Measurements from ENCODE around the gene MRPL24. TPM values are rescaled to one million over a fixed set of nuclear protein-coding genes. Genes with fewer than 3 reads are reported as not detected.

Gene MRPL24
- total and polyA plus RNA-seq, 2 of the 13 experiments (the other 11 are each of a cell fraction or from before 2014, with no cell fraction given) = 38.1 to 42.9 TPM

DNA sequence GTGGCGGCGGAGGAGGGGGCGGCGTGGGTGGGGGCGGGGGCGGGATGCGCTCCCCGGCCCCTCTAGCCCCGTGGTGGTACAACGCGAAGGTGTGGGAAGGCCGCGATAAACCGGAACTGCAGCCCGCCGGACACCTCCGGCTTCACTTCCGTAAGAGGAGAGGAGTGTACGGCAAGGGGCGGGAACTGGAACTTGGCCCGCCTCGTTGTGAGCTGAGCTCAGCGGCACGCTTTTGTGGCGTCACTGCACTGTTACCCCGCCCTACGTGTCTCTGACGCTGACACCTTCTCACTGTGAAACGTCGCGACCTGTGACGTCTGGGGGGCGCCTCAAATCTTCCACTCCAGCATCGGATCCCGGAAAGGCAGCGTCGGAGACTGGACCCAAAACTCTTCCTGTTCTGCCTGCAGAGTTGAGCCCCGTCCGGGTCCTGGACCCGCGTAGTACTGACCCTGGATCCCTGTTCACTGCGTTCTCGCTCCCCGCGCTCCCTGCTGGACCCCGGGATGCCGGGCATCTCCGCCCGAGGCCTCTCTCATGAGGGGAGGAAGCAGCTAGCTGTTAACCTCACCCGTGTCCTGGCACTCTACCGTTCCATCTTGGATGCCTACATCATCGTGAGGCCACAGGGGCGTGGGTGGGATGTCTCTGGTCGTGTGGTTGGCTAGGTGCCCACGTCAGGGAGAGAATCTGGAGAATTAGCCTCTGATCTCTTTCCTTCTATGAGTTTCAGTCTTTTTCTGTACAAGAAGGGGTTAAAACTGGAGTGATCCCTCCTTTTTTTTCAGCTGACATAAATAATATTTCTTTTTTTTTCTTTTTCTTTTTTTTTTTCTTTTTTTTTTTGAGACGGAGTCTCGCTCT, 12.1 kb downstream of the MRPL24 start, which contains the start of gene ISG20L2 (continued):
- no peak for TF ChIP-seq ZNF180 (CRISPR knock-in tag; IDR thresholded peaks at IDR 0.05; ENCODE audit: borderline replicate concordance, low read depth)
- no peak for TF ChIP-seq NBN (conservative IDR thresholded peaks at IDR 0.05)
- TF ChIP-seq ZNF670 (CRISPR knock-in tag; IDR thresholded peaks at IDR 0.05; ENCODE audit: borderline replicate concordance) = no peak
- no peak for TF ChIP-seq ZMYM3 (CRISPR knock-in tag; IDR thresholded peaks at IDR 0.05)
- TF ChIP-seq ZNF460 (CRISPR knock-in tag; IDR thresholded peaks at IDR 0.05; ENCODE audit: borderline replicate concordance) = no peak
- TF ChIP-seq, protein P1, sequence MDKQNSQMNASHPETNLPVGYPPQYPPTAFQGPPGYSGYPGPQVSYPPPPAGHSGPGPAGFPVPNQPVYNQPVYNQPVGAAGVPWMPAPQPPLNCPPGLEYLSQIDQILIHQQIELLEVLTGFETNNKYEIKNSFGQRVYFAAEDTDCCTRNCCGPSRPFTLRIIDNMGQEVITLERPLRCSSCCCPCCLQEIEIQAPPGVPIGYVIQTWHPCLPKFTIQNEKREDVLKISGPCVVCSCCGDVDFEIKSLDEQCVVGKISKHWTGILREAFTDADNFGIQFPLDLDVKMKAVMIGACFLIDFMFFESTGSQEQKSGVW (CRISPR knock-in tag; IDR thresholded peaks at IDR 0.05; ENCODE audit: borderline replicate concordance) = no peak
- peak; percentile 10; the same call in 1 of the 2 replicates for TF ChIP-seq MYC (CRISPR knock-in tag; IDR thresholded peaks at IDR 0.05; ENCODE audit: borderline replicate concordance)
- TF ChIP-seq IRF2 (CRISPR knock-in tag; IDR thresholded peaks at IDR 0.05) = peak; percentile 41
- TF ChIP-seq HCFC1 (IDR thresholded peaks at IDR 0.05; ENCODE audit: low read depth, low read length) = no peak
- TF ChIP-seq CHD2 (IDR thresholded peaks at IDR 0.05; ENCODE audit: low read depth, low read length) = no peak
- peak; percentile 78 for TF ChIP-seq TBX2 (CRISPR knock-in tag; IDR thresholded peaks at IDR 0.05; ENCODE audit: borderline replicate concordance)
- TF ChIP-seq, protein P2, sequence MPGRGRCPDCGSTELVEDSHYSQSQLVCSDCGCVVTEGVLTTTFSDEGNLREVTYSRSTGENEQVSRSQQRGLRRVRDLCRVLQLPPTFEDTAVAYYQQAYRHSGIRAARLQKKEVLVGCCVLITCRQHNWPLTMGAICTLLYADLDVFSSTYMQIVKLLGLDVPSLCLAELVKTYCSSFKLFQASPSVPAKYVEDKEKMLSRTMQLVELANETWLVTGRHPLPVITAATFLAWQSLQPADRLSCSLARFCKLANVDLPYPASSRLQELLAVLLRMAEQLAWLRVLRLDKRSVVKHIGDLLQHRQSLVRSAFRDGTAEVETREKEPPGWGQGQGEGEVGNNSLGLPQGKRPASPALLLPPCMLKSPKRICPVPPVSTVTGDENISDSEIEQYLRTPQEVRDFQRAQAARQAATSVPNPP (CRISPR knock-in tag; IDR thresholded peaks at IDR 0.05) = no peak
- TF ChIP-seq, protein P3, sequence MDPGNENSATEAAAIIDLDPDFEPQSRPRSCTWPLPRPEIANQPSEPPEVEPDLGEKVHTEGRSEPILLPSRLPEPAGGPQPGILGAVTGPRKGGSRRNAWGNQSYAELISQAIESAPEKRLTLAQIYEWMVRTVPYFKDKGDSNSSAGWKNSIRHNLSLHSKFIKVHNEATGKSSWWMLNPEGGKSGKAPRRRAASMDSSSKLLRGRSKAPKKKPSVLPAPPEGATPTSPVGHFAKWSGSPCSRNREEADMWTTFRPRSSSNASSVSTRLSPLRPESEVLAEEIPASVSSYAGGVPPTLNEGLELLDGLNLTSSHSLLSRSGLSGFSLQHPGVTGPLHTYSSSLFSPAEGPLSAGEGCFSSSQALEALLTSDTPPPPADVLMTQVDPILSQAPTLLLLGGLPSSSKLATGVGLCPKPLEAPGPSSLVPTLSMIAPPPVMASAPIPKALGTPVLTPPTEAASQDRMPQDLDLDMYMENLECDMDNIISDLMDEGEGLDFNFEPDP (CRISPR knock-in tag; conservative IDR thresholded peaks at IDR 0.05) = no peak
- TF ChIP-seq ZMYM2 (CRISPR knock-in tag; IDR thresholded peaks at IDR 0.05) = peak; percentile 84
- TF ChIP-seq ZNF230 (CRISPR knock-in tag; IDR thresholded peaks at IDR 0.05) = no peak
- TF ChIP-seq GATA4 (IDR thresholded peaks at IDR 0.05; ENCODE audit: borderline replicate concordance, low read depth) = no peak
- no peak for TF ChIP-seq RNF2 (conservative IDR thresholded peaks at IDR 0.05; ENCODE audit: low read depth)
- TF ChIP-seq ZNF660 (CRISPR knock-in tag; IDR thresholded peaks at IDR 0.05; ENCODE audit: borderline replicate concordance, low read depth) = no peak
- no peak for TF ChIP-seq MTF2 (CRISPR knock-in tag; IDR thresholded peaks at IDR 0.05; ENCODE audit: borderline replicate concordance)
- no peak for TF ChIP-seq XBP1 (CRISPR knock-in tag; IDR thresholded peaks at IDR 0.05)
- no peak for TF ChIP-seq TOE1 (CRISPR knock-in tag; IDR thresholded peaks at IDR 0.05)
- TF ChIP-seq ZNF234 (CRISPR knock-in tag; conservative IDR thresholded peaks at IDR 0.05) = no peak
- TF ChIP-seq STAT5B (CRISPR knock-in tag; IDR thresholded peaks at IDR 0.05) = no peak; the same call in 1 of the 2 replicates
- peak; percentile 100 for TF ChIP-seq HOXA3 (CRISPR knock-in tag; IDR thresholded peaks at IDR 0.05)
- no peak for TF ChIP-seq MATR3 (CRISPR knock-in tag; IDR thresholded peaks at IDR 0.05)
- no peak for TF ChIP-seq NFIB (CRISPR knock-in tag; IDR thresholded peaks at IDR 0.05; ENCODE audit: borderline replicate concordance)
- TF ChIP-seq ZNF775 (CRISPR knock-in tag; IDR thresholded peaks at IDR 0.05; ENCODE audit: borderline replicate concordance) = no peak
- TF ChIP-seq NFE2L2 (IDR thresholded peaks at IDR 0.05; ENCODE audit: low read length) = no peak
- no peak for TF ChIP-seq ZNF644 (CRISPR knock-in tag; IDR thresholded peaks at IDR 0.05; ENCODE audit: low read depth)
- no peak for TF ChIP-seq ZNF790 (CRISPR knock-in tag; IDR thresholded peaks at IDR 0.05; ENCODE audit: borderline replicate concordance)

All from HepG2 (cell line).